NK-92 (cell line): ENCODE measurements around the gene GRM8.

ENCODE experiments used
- DNase-seq: peaks from one replicate; lab custom pipeline; 2025; ENCODE audit not compliant: unreplicated experiment; lab: John Stamatoyannopoulos, UW

Gene GRM8

DNA sequence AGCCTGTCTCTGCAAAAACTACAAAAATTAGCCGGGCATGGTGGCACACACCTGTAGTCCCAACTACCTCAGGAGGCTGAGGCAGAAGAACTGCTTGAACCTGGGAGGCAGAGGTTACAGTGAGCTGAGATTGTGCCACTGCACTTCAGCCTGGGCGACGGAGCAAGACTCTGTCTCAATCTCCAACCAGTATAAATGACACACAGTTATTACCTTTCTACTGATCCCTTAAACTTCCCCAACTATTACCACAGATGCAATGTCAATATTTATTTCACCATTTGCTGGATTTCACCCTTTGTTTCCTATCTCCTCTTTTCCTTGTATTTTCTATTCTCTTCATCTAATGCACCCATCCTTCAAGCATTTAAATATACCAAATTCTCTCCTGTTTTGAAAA is 431.8 kb downstream of the GRM8 start:
- DNase-seq = no peak

DNA sequence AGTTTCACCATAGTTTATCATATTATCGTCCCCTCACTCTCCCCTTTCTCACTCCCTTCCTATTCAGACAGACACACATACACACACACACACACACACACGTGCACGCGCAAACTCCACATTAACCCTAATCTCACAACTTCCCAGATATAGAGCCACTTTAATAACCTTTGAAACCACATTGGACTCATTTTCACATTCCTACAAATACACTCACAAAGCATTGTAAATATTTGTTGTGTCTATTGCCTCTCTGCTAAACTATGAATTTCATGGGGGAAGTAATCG is 433.6 kb downstream of the GRM8 start:
- DNase-seq = no peak

DNA sequence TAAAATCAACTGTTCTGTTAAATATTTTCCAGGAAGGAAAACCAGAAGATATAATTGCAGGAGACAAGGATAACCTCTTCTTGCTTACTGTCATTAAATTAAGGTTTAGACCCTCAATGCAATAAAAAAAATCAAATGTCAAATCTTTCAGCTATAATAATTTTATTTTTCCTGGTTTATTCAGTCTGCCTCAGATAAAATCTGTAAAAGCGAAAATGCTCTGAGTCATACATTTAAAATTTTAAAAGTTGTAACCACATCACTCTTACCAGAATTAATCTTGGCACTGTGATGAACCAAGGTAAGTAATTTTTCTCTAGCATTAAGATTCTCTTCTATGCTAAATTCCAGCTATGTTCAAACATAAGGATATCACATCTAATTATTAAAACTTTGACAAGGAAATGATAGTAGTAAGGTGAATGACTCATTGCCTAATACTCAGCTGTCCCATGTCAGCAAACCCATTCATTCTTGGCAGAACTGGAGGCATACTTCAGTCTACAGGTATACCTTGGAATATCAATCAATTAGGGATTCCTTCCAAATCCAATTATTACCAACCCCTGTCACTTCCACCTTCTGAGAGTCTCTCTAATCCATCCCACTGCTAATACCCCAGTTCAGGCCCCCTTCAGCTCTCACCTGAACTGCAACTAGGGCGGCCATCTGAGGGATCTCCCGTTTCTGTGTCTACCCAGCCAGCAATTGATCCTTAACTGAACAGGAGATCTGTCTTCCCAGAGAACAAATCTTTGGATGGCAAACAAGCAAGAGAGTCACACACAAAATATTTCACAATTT is 434.1 kb downstream of the GRM8 start:
- DNase-seq = no peak

DNA sequence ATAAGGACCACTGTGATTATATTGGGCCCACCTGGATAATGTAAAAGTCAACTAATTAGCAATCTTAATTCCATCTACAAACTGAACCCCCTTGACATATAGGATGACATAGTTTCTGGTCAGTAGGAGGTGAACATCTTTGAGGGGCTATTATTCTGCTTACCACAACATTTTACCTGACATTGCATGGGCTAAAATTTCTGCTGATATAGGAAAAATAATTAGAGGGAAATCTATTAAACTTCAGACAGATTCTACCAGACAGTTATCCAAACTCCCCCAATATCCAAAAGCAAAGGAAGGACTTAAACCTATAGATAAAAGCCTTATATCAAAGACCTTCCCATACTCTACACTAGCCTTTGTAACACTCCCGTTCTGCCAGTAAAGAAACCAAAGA is 443.6 kb downstream of the GRM8 start:
- no peak for DNase-seq

DNA sequence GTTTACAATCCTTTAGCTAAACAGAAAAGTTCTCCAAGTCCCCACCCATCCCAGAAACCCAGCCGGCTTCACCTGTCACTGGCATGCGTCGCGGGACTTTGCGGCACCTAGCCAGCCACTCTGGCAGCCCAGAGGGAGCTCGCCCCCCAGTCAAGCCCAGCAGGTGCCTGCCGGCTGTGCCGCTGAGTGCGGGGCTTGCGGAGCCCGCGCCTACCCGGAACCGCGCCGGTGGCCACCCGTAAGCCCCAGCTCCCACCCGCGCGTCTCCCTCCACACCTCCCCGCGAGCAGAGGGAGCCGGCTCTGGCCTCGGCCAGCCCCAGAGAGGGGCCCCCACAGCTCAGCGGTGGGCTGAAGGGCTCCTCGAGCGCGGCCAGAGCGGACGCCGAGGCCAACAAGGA is 446.1 kb downstream of the GRM8 start:
- DNase-seq = no peak

DNA sequence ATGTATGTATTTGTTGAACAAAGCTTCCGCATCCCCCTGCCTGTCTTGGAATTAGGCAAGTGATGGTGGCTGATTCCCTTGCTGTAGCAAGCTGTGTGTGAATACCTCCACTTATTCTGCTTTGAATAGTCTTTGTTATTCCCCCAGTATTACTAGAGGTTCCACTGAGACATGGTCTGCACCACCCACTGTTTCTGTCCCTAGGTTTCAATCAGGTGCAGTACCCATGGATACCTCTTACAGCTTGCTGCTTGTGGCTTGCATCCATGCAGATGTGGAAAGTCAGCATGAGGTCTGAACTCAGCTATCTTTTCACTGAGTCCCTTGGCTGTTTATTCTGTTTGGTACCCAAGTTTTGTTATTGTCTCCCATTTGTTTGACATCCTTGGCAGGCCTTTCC is 447.4 kb downstream of the GRM8 start:
- no peak for DNase-seq

DNA sequence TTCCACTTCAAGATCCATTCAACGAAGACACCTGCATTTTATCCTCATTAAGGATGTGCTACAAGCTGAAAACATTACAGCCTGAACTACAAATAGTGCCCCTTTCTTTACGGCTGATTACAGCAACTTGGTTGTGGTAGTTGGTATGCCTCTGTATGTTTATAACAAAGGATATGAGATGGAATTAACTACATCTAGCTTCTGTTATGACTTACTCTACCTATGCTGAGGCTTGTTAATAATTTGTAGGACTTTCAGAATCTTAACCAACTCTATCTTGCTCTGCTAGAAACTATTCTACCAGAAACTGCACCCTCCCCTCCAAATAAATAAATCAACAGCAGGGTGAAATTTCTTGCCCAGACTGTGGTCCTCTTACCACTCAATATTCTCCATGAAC is 448.1 kb downstream of the GRM8 start:
- no peak for DNase-seq

DNA sequence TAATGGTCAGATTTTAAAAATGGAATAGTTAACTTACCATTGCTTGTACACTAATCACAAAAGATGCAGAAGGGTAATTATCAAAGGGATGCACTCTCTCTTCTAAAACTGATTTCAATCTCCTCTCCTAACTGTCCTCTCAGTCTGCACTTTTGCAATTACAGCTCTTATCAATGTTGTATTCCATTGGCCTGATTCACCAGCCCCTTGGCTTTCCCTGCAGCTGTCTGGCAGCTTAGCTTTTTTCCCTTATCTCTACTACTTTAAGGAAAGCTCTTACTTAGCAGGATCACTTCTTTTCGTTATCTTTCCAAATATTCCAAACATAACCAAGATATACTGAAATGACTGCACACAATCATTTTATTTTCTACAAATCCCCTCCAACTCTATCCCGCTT is 448.8 kb downstream of the GRM8 start:
- DNase-seq = no peak

DNA sequence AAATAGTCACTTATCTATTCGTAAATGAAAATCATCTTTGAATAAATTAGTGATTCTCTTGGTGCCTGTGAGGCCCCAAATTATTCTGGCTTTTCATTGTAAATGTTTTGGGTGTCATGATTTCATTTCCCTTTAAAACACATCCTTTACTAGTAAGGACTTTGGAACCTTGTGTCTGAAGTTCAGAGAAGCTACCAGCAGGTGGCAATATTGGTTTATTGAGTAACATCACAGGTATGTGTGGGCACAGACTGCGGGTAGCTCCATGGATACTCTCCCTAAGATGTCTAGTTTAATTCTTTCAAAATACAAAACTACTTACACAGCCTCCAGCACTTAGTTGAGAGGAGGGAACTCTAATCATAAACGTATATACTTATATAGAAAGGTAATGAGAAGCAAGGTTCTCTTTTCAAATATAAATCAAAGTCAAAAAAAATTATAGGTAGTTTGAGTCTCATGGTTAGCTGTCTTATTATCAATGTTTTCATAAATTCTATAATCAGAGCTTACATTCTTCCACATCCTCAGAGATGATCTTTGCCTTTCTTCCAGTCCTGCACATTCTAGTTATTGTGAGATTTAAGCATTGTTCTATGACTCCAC is 449.6 kb downstream of the GRM8 start:
- no peak for DNase-seq

DNA sequence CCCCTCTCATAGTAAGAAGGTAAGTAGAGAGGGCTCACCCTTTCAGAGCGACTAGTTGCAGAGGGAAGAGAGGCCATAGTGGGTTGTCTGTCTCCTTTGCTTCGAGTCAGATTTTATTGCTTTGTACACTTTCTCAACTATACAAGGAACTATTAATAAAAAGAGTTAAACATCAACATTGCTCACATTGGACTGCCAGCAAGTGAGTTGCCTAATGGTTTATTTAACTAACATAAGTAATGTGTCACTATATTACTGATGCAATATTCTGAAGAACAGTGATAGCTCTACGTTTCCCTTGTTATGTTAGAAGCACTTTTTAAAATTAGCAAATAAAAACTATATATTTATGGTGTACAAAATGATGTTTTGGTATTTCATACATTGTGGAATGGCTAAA is 451.0 kb downstream of the GRM8 start:
- no peak for DNase-seq

DNA sequence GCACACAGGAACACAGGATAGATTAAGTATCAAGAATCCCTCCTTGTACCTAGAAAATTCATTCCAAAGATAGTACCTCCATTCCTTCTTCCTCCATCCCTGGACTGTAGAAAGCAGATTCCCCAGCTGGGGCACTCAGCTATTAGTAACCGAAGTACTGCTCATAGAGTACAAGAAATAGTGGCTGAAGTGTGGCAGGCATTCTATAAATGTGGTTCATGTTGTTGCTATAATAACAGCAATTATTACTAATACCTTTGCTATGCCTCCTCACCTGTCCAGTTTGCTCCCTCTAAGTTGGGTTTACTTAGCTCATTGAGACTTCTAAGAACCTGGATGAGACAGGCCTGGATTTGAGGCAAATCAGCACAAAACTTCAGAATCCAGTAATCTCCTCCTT is 453.2 kb downstream of the GRM8 start:
- no peak for DNase-seq

DNA sequence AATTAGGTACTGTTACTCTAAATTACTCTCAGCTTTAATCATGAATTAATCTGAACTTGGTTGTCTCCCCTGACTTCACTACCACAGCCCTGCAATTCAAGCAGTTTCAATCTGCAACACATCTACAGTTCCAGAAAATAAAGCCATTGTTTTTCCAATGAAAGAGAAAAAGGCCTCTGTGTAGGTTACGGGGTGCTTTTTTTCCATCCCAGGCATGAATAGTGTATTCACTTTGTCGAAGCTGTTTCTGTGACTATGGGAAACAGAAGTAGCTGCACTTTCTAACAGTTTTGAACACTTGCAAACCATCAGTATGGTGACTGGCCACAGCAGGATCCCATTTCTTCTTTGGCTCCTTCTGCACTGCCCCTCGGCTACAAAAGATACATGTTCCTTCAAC is 460.2 kb downstream of the GRM8 start:
- DNase-seq = no peak

DNA sequence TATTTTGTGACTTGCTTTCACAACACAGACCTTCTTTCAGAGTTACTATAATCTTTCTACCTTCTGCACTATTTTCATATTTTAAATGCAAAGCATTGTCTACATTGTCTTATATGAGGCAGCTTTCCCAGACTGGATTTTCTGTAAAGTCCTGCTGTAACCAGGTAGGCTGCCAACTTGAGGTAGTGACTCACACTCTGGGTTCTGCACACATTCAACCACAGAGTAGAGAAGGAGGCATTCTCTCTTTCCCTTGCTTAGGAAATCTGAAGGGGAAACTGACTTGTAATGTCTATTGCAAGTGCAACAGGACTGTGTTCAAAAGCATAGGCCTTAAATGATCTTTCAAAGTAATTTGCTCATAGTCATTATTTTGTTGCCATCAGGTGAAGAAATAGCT is 461.4 kb downstream of the GRM8 start:
- DNase-seq = no peak

DNA sequence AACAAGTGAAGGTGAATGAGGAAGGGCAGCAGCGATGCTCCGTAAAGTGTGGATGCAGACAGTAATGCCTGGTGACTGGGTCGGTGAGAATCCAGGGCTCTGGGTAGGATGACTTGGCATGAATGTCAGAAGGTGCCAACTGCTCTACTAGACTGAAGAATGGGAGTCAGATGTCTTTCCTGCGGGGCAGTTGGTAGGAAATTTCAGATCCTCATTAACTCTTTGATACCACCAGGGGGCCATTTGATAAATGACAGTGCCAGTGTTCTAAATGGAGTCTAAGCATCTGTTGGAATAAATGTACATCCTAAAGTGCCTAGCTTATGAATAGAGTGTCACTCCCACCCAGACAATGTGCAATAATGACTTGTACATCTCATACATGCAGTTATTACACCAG is 462.0 kb downstream of the GRM8 start:
- no peak for DNase-seq

DNA sequence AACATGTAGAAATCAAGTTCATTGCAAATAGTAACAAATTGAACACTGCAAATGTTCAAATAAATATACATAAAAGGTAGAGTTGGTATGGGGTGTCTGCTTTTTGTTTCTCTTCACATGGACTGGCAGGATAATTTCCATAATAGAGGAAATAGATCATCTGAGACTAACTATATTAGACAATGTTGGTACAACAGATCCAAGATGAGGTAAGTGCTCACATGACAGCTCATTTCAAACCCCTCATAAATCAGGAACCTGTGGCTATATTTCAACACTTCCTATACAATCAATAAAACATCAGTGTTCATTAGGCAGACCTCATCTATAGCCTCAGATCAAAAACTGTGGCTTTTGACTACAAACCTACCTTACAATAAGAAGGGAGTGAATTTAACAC is 469.1 kb downstream of the GRM8 start:
- DNase-seq = no peak

DNA sequence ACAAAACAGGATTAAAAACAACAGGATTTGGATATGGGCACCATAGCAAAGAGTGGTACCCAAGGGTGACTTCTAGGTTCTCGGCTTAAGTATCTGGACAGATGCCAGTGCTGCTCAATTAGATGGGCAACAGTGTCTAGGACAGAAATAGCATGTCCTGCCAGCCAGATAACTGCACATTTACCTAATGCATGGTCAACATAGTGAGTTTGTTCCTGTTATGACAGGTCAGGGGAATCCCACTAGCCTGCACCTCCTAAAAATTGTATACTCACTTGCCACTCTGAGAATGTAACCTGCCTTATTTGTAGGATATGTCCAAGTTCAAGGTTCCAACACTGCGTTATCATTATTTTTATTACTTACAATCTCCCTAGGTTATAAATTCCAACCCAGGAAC is 471.7 kb downstream of the GRM8 start:
- no peak for DNase-seq

DNA sequence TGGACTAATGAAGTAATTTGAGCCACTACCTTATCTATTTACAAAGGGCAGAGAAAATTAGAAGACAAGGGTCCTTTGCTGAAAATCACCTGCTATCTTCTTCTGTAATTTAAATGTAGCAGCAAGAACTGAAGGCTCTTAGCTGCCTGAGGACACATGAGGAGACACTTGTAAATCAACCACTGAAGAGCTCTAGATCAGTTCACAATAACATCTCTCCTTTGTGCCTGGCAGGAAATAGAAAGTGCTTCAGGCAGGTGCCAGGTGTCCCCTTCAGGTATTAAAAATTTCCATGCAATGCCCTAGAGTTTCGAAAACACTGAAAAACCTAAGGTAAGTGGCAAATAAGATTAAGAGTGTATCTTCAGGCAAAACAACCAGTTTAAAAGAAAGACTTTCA is 474.6 kb downstream of the GRM8 start:
- DNase-seq = no peak

DNA sequence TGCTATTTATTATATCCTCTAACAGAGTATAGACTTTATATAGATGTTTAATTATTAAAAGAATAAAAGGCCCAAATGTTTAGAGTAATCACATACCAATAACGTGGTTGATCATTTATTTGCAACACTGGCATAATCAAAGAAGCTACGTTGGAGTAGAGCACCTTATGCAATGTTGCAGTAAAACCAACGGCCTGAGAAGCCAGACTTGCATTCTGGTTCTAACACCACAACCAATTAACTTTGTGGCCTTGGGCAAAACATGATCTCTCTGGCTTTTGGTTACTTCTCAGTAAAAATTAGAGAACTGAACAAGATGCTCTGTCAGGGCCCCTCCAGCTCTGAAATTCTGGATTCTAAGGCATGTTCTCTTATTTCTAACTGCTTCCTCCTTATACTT is 476.2 kb downstream of the GRM8 start:
- no peak for DNase-seq

DNA sequence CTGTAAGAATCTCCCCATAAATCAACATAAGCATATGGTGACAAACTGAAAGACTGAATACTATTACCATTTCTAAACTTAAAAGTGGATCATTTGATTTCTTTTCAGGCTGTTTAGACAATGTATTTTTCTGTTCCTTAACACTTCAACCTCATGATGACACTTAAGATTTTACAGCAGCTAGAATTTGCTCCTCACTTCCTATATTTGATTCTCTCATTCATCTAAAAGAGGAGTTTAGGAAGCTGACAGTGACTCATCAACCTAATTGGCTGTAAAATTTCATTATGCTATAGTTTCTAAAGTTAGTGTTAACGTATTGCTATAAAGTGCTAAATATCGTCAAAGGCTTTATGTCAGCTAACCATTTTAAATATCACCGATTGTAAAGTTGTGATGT is 478.7 kb downstream of the GRM8 start:
- no peak for DNase-seq

DNA sequence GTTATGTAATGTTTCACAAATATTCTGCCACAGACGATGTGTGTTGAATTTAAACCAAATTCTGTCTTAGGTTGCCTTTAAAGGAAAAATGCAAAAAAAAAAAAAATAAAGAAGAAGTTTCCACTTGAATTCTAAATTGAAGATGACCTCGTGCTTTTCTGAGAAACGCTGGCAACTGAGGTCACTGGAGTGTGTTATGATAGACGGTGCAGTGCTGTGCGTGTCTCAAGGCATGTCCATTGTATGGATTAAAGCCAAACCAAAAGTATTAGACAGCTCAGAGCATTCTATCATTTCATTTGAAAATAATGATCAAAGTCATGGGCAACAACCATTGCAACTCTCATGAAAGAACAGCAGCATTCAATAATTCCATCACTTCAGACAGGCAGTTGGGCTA is 483.9 kb downstream of the GRM8 start:
- DNase-seq = no peak

DNA sequence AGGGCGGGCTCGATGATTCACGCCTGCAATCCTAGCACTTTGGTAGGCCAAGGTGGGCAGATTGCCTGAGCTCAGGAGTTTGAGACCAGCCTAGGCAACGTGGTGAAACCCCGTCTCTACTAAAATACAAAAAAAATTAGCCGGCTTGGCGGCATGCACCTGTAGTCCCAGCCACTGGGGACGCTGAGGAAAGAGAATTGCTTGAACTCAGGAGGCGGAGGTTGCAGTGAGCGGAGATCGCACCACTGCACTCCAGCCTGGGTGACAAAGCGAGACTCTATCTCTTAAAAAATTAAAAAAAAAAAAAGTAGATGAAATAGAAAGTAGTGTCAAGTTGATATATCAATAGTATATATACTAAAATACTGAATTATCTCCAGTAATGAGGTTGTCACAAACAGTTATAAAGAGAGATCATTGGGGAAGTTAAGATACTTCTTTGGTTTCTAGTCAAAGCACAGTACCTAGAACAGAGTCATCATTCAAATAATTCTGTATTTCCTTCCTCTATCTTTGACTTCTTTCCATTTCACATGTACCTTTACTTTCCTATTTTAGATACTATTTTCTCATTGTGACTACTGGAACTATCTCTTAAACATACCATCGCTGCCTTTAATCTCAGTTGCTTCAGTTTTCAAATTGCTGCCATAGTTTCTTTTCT is 491.7 kb downstream of the GRM8 start:
- no peak for DNase-seq

DNA sequence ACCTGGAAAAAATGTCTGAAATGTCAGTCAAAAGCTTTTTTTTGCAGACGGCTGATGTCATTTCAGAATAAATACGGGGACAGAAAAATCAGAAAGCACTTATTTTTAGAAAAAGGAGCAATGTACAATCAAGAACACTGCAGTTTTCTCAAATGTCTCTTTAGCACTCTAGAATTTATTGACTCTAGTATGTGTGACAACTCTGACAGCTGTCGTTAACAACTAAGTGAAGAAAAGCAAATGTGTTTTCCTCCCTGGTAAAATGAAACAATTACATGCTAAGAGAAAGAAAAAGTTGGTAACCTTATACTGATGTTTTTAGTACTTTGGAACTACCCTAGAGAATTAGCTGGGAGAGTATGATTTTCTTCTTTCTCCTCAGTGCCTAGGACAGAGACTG is 497.4 kb downstream of the GRM8 start:
- no peak for DNase-seq
